Upper lobe of left lung (tissue), 4 donors: ENCODE results near the gene CCDC148.
"Not testable (repeated sequence)": the region's sequence is repeated elsewhere in the genome, so short reads cannot be mapped to it uniquely, and the experiment has no call there.

Experiments used
- CTCF ChIP-seq, 6 experiments: fragments of 450-650 bp in 4 of 6; fragments of 200-600 bp in 2 of 6; sonication (generic) in 2 of 6; IDR thresholded peaks; one replicate each; pipeline ENCODE4 v1.5.1; 2016 to 2019; ENCODE audit warnings: antibody characterized with exemption in 6 of 6
- POLR2A ChIP-seq, 4 donors: fragments of 450-650 bp; IDR thresholded peaks; one replicate each; pipeline ENCODE4 v1.5.1; 2016 to 2017; ENCODE audit warnings: antibody characterized with exemption in 4 of 4, mild to moderate bottlenecking in 2 of 4
- POLR2AphosphoS5 ChIP-seq, 2 donors: sonication (generic); formaldehyde crosslinking; IDR thresholded peaks; one replicate each; pipeline ENCODE4 v1.5.1; 2017; ENCODE audit warnings: antibody characterized with exemption in 2 of 2

GRCh38 chr2:158310407-158310806, 146.1 kb downstream of the CCDC148 start:
- not testable (repeated sequence) for TF ChIP-seq POLR2AphosphoS5, CTCF, POLR2A (IDR thresholded peaks at IDR 0.05)
